BJ (cell line): ENCODE measurements around the gene FASTKD3. TPM values are rescaled to one million over a fixed set of nuclear protein-coding genes. Genes with fewer than 3 reads are reported as not detected.

Source experiments
- CTCF ChIA-PET: fragments of 350-600 bp; formaldehyde crosslinking; extraction: SDS; loops from one replicate; lab custom pipeline; 2021; ENCODE audit warnings: antibody characterized with exemption, inconsistent platforms; lab: Yijun Ruan, JAX
- POLR2A ChIA-PET: fragments of 300-600 bp; sonication (Branson Sonifier 250); formaldehyde crosslinking; extraction: SDS; loops from one replicate; lab custom pipeline; 2021; ENCODE audit warnings: antibody characterized with exemption; lab: Charles Lee
- DNase-seq: peaks from one replicate; pipeline ENCODE4 v3.0.0-alpha.2; 2011; ENCODE audit warnings: low read depth
- H3K27me3 ChIP-seq: 2 replicates; pipeline ENCODE4 v1.6.0; 2011; ENCODE audit warnings: low read length; ENCODE audit not compliant: control insufficient read depth, insufficient read depth
- H3K36me3 ChIP-seq: 2 replicates; pipeline ENCODE4 v1.5.1; 2011; ENCODE audit warnings: low read length; ENCODE audit not compliant: control insufficient read depth, insufficient read depth
- H3K4me3 ChIP-seq: 2 replicates; pipeline ENCODE4 v1.5.1; 2011; ENCODE audit warnings: low read depth, mild to moderate bottlenecking, control low read depth, low read length
- polyA plus RNA-seq: library from polyadenylated mRNA; depleted of rRNA; stranded (reverse); fragments of >200 nt; gene quantifications from 2 replicates; pipeline ENCODE4 v1.2.3, GENCODE V29; 2011
- TF ChIP-seq, protein P1 (sequence below): IDR thresholded peaks from 2 replicates; pipeline ENCODE4 v1.5.1; 2011; ENCODE audit warnings: low read depth, mild to moderate bottlenecking, control low read depth, inconsistent platforms, low read length, moderate library complexity; ENCODE audit not compliant: insufficient read depth

The FASTKD3 gene
- polyA plus RNA-seq, 1 experiment, result 5.6 TPM

DNA sequence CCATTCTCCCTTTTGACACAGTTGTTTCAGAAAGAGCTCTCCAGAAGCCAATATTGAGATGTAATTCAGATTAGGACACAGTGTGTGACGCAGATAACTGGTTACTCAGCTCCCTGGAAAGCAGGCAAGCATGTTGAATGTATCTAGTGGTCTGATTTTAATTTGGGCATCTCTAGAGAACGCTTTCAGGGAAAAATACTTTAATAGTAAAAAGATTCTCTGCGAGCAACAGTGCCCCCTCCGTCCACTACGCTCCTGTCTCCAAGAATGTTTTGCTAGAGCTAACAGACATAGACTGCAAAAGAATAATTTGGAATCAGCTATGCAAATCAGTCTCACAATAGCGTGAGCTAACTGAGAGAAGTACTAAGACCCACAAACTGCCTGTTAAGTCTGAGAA, 41.2 kb downstream of the FASTKD3 start:
- Histone ChIP-seq H3K4me3 (no peak overlapping the region), H3K27me3 (no peaks in the 10 kb centered on the region), H3K36me3 (no peaks in the 10 kb centered on the region)
- POLR2A ChIA-PET, result no interaction called here
- CTCF ChIA-PET, result interaction anchor here (1.0 kb wide), 1 partner anchor 11 kb away, joined by 3 read pairs; no protein-coding TSS in a partner anchor
- TF ChIP-seq, protein P1, sequence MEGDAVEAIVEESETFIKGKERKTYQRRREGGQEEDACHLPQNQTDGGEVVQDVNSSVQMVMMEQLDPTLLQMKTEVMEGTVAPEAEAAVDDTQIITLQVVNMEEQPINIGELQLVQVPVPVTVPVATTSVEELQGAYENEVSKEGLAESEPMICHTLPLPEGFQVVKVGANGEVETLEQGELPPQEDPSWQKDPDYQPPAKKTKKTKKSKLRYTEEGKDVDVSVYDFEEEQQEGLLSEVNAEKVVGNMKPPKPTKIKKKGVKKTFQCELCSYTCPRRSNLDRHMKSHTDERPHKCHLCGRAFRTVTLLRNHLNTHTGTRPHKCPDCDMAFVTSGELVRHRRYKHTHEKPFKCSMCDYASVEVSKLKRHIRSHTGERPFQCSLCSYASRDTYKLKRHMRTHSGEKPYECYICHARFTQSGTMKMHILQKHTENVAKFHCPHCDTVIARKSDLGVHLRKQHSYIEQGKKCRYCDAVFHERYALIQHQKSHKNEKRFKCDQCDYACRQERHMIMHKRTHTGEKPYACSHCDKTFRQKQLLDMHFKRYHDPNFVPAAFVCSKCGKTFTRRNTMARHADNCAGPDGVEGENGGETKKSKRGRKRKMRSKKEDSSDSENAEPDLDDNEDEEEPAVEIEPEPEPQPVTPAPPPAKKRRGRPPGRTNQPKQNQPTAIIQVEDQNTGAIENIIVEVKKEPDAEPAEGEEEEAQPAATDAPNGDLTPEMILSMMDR, result peak; percentile 21; the same call in 1 of the 2 replicates
- no peak for DNase-seq

DNA sequence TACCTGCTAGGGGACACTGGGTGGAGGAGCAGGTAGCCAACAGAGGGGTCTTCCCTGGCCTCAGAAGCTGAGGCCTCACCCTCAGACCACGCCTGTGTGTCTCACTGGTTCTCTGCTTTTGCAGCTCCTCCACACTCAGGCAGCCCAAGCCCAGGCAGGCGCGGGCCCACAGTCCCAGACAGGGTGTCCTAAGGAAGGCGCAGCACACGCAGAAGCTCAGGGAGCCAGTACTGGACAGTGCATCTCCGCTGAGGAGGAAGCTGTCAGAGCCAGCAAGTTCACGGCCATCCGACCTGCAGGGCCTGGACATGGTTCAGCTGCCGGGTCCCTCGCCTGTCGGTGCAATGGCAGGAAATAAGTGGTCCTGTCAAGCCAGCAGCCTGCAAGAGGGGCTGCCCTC, 43.2 kb downstream of the FASTKD3 start:
- no peaks in the 10 kb centered on the region for H3K36me3 ChIP-seq
- ChIA-PET CTCF (interaction anchor here (0.5 to 1.0 kb wide), 2 partner anchors 12 to 18 kb away, joined by 3 read pairs; no protein-coding TSS in a partner anchor), POLR2A (no interaction called here)
- H3K27me3 ChIP-seq, result no peaks in the 10 kb centered on the region
- H3K4me3 ChIP-seq, result no peak overlapping the region
- TF ChIP-seq, protein P1, result no peak
- DNase-seq, result no peak

- CTCF ChIA-PET, result no interaction called here
- TF ChIP-seq, protein P1, result no peak
- DNase-seq, result no peak
- H3K36me3 ChIP-seq, result no peaks in the 10 kb centered on the region
- POLR2A ChIA-PET, result no interaction called here
- no peak overlapping the region for H3K4me3 ChIP-seq
- H3K27me3 ChIP-seq, result no peaks in the 10 kb centered on the region
Observed at GRCh38 chr5:7824995-7825394, 43.8 kb downstream of the FASTKD3 start.

GRCh38 chr5:7823594-7823993, 45.2 kb downstream of the FASTKD3 start:
- Histone ChIP-seq H3K36me3 (no peaks in the 10 kb centered on the region), H3K27me3 (no peaks in the 10 kb centered on the region), H3K4me3 (no peak overlapping the region)
- TF ChIP-seq, protein P1, result no peak
- ChIA-PET POLR2A (no interaction called here), CTCF (no interaction called here)
- DNase-seq, result no peak

- DNase-seq, result no peak
- TF ChIP-seq, protein P1, result no peak
- Histone ChIP-seq H3K4me3 (no peak overlapping the region), H3K27me3 (no peaks in the 10 kb centered on the region), H3K36me3 (no peaks in the 10 kb centered on the region)
- ChIA-PET CTCF (no interaction called here), POLR2A (no interaction called here)
Observed at GRCh38 chr5:7822449-7822848, 46.4 kb downstream of the FASTKD3 start.
